Endothelial cell of umbilical vein (primary cell): ENCODE measurements around the gene SLC22A4.

Source experiments
- EZH2 ChIP-seq: IDR thresholded peaks from 2 replicates; pipeline ENCODE4 v1.6.1; 2012; ENCODE audit warnings: borderline replicate concordance, low read depth, mild to moderate bottlenecking, moderate library complexity, low read length, inconsistent platforms; ENCODE audit not compliant: severe bottlenecking
- MYC ChIP-seq: IDR thresholded peaks from one replicate; pipeline ENCODE4 v1.6.1; 2011; ENCODE audit warnings: mild to moderate bottlenecking, low read depth, low read length
- POLR2A ChIP-seq: IDR thresholded peaks from 2 replicates; pipeline ENCODE4 v1.6.1; 2012; ENCODE audit warnings: low read depth, mild to moderate bottlenecking, control low read depth, low read length
- POLR2AphosphoS5 ChIP-seq: IDR thresholded peaks from 2 replicates; pipeline ENCODE4 v1.6.1; 2012; ENCODE audit warnings: low read depth, mild to moderate bottlenecking, control low read depth, low read length, moderate library complexity; ENCODE audit not compliant: insufficient read depth
- TF ChIP-seq, protein P1 (sequence below), 2 donors: IDR thresholded peaks; 1 replicate in 1 of 2; 2 replicates in 1 of 2; pipeline ENCODE4 v1.5.1; 2011; ENCODE audit warnings: low read length in 2 of 2, mild to moderate bottlenecking in 2 of 2, moderate library complexity in 2 of 2, control low read depth in 1 of 2, inconsistent platforms in 1 of 2, low read depth in 1 of 2; ENCODE audit not compliant: insufficient read depth in 1 of 2; ENCODE audit errors: extremely low read depth in 1 of 2
- TF ChIP-seq, protein P2 (sequence below): IDR thresholded peaks from 2 replicates; pipeline ENCODE4 v1.6.1; 2011; ENCODE audit not compliant: insufficient read depth, insufficient read length

DNA sequence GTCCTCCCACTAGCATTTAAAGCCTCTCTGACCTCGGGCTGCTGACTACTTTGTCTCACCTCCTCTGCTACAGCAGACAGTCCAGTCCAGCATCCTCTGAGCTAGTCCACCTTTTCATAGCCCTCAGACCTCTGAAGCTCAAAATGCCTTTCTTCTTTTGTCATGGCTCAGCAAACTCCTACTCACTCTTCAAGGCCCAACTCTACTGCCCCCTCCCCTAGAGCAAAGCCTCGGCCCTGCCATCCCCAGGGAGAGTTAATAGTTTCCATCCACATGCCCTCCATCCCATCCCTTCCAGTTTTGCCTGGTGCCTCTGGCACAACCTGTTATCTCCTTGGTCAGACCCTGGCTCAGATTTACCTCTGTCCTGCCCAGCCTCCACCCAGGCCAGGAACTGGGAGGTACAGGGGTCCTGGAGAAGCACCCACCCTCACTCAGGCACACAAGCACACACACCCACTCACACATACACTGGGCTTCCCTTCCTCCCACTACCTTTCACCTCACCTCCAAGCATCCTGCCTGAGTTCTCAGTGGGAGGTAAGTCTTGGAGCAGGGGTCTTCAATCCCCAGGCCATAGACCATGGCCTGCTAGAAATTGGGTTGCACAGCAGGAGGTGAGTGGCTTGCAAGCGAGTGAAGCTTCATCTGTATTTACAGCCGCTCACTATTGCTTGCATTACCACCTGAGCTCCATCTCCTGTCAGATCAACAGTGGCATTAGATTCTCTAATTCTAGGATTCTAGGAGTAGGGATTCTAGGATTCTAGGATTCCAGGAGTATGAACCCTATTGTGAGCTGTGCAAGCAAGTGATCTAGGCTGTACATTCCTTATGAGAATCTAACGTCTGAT lies 18.6 kb upstream of the SLC22A4 start:
- TF ChIP-seq, protein P1, sequence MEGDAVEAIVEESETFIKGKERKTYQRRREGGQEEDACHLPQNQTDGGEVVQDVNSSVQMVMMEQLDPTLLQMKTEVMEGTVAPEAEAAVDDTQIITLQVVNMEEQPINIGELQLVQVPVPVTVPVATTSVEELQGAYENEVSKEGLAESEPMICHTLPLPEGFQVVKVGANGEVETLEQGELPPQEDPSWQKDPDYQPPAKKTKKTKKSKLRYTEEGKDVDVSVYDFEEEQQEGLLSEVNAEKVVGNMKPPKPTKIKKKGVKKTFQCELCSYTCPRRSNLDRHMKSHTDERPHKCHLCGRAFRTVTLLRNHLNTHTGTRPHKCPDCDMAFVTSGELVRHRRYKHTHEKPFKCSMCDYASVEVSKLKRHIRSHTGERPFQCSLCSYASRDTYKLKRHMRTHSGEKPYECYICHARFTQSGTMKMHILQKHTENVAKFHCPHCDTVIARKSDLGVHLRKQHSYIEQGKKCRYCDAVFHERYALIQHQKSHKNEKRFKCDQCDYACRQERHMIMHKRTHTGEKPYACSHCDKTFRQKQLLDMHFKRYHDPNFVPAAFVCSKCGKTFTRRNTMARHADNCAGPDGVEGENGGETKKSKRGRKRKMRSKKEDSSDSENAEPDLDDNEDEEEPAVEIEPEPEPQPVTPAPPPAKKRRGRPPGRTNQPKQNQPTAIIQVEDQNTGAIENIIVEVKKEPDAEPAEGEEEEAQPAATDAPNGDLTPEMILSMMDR (IDR thresholded peaks at IDR 0.05; ENCODE audit: extremely low read depth in 1 of 2, insufficient read depth in 1 of 2, low read depth in 1 of 2, low read length in 2 of 2): no peak
- TF ChIP-seq POLR2A (no peak), EZH2 (no peak), POLR2AphosphoS5 (no peak), MYC (no peak)
- TF ChIP-seq, protein P2, sequence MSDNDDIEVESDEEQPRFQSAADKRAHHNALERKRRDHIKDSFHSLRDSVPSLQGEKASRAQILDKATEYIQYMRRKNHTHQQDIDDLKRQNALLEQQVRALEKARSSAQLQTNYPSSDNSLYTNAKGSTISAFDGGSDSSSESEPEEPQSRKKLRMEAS: no peak
